Endothelial cell of umbilical vein (primary cell): ENCODE data around the gene RAB4A. TPM values are rescaled to one million over a fixed set of nuclear protein-coding genes. Genes with fewer than 3 reads are reported as not detected.

ENCODE experiments used
- BruUV-seq: library from RNA; stranded (reverse); fragments of 400-500 nt; replicated peaks from 2 replicates; lab custom pipeline; 2021; lab: Mats Ljungman, UMichigan
- CTCF ChIA-PET: fragments of 300-600, 350-600 bp; sonication (Branson Sonifier 250); formaldehyde crosslinking; loops from one replicate; lab custom pipeline; 2021; ENCODE audit warnings: antibody characterized with exemption, inconsistent platforms; lab: Charles Lee
- POLR2A ChIA-PET: fragments of 300-600, 350-600 bp; sonication (Branson Sonifier 250); formaldehyde crosslinking; loops from one replicate; lab custom pipeline; 2021; ENCODE audit warnings: antibody characterized with exemption, inconsistent platforms; lab: Charles Lee
- DNase-seq: peaks from one replicate; pipeline ENCODE4 v3.0.0-alpha.2; 2011; ENCODE audit warnings: low read depth, low spot score
- FAIRE-seq: peaks from 2 replicates; lab custom pipeline; 2011; peaks lifted over from hg19 to GRCh38; lab: Jason Lieb, UNC
- H2AFZ ChIP-seq: 2 replicates; pipeline ENCODE4 v1.6.0; 2012; ENCODE audit warnings: low read depth, low read length, control low read depth, inconsistent platforms
- H3K27ac ChIP-seq: 2 replicates; pipeline ENCODE4 v1.5.1; 2011; ENCODE audit warnings: low read depth, mild to moderate bottlenecking, control low read depth, low read length, moderate library complexity; ENCODE audit not compliant: insufficient read depth
- H3K27me3 ChIP-seq, 2 experiments: 2 replicates each; pipeline versions ENCODE4 v1.6.0 to v1.6.1; 2011; ENCODE audit warnings: low read length in 2 of 2, mixed read lengths in 1 of 2; ENCODE audit not compliant: control insufficient read depth in 2 of 2, insufficient read depth in 2 of 2
- H3K36me3 ChIP-seq, 2 experiments: 2 replicates in 1 of 2; 3 replicates in 1 of 2; pipeline ENCODE4 v1.5.1; 2011; ENCODE audit warnings: low read length in 2 of 2, mild to moderate bottlenecking in 1 of 2, moderate library complexity in 1 of 2; ENCODE audit not compliant: control insufficient read depth in 2 of 2, insufficient read depth in 2 of 2; ENCODE audit errors: extremely low read depth in 1 of 2
- H3K4me1 ChIP-seq: 3 replicates; pipeline ENCODE4 v1.5.1; 2011; ENCODE audit warnings: mild to moderate bottlenecking, low read length; ENCODE audit not compliant: control insufficient read depth, insufficient read depth; ENCODE audit errors: extremely low read depth
- H3K4me2 ChIP-seq: 2 replicates; pipeline ENCODE4 v1.6.1; 2011; ENCODE audit warnings: low read length, control low read depth, mixed read lengths; ENCODE audit not compliant: insufficient read depth
- H3K4me3 ChIP-seq, 3 experiments: fragments of 200-600 bp in 1 of 3; sonication (generic), shearing (Covaris generic) in 1 of 3; replicated peaks in 1 of 3; 2 replicates each; pipeline ENCODE4 v1.5.1; 2011 to 2016; ENCODE audit warnings: control low read depth in 3 of 3, low read length in 3 of 3, mild to moderate bottlenecking in 2 of 3, inconsistent platforms in 1 of 3, low read depth in 1 of 3, moderate library complexity in 1 of 3; ENCODE audit not compliant: insufficient read depth in 1 of 3
- H3K79me2 ChIP-seq: 2 replicates; pipeline ENCODE4 v1.6.0; 2012; ENCODE audit warnings: low read length, inconsistent platforms; ENCODE audit not compliant: control insufficient read depth, insufficient read depth
- H3K9ac ChIP-seq: replicated peaks from 2 replicates; pipeline ENCODE3; 2011; ENCODE audit warnings: low read length, control low read depth; ENCODE audit not compliant: insufficient read depth; ENCODE audit errors: extremely low read depth
- H3K9me1 ChIP-seq: replicated peaks from 3 replicates; pipeline ENCODE4 v1.6.0; 2011; ENCODE audit warnings: mild to moderate bottlenecking, low read length; ENCODE audit not compliant: control insufficient read depth, insufficient read depth; ENCODE audit errors: extremely low read depth
- H3K9me3 ChIP-seq: replicated peaks from 2 replicates; pipeline ENCODE4 v1.5.1; 2012; ENCODE audit warnings: low read length, inconsistent platforms; ENCODE audit not compliant: control insufficient read depth, insufficient read depth
- H4K20me1 ChIP-seq: replicated peaks from 2 replicates; pipeline ENCODE3; 2011; ENCODE audit warnings: mild to moderate bottlenecking, low read length; ENCODE audit not compliant: control insufficient read depth, insufficient read depth; ENCODE audit errors: extremely low read depth
- CTCF ChIP-seq, 2 donors: IDR thresholded peaks; 1 replicate in 1 of 2; 2 replicates in 1 of 2; pipeline ENCODE4 v1.5.1; 2011; ENCODE audit warnings: low read length in 2 of 2, mild to moderate bottlenecking in 2 of 2, moderate library complexity in 2 of 2, control low read depth in 1 of 2, inconsistent platforms in 1 of 2, low read depth in 1 of 2; ENCODE audit not compliant: insufficient read depth in 1 of 2; ENCODE audit errors: extremely low read depth in 1 of 2
- EZH2 ChIP-seq: IDR thresholded peaks from 2 replicates; pipeline ENCODE4 v1.6.1; 2012; ENCODE audit warnings: borderline replicate concordance, low read depth, mild to moderate bottlenecking, moderate library complexity, low read length, inconsistent platforms; ENCODE audit not compliant: severe bottlenecking
- FOS ChIP-seq: IDR thresholded peaks from 2 replicates; pipeline ENCODE4 v1.6.1; 2011; ENCODE audit warnings: mild to moderate bottlenecking, low read length, moderate library complexity, borderline replicate concordance; ENCODE audit not compliant: insufficient read depth
- GATA2 ChIP-seq: IDR thresholded peaks from 2 replicates; pipeline ENCODE4 v1.7.0; 2011; ENCODE audit warnings: low read depth, mild to moderate bottlenecking, moderate library complexity, mixed read lengths, low read length; ENCODE audit not compliant: insufficient read length, insufficient read depth
- JUN ChIP-seq: IDR thresholded peaks from 2 replicates; pipeline ENCODE4 v1.6.1; 2011; ENCODE audit warnings: borderline replicate concordance, low read depth; ENCODE audit not compliant: insufficient read length, insufficient read depth
- MAX ChIP-seq: IDR thresholded peaks from 2 replicates; pipeline ENCODE4 v1.6.1; 2011; ENCODE audit not compliant: insufficient read depth, insufficient read length
- MYC ChIP-seq: IDR thresholded peaks from one replicate; pipeline ENCODE4 v1.6.1; 2011; ENCODE audit warnings: mild to moderate bottlenecking, low read depth, low read length
- POLR2A ChIP-seq: IDR thresholded peaks from 2 replicates; pipeline ENCODE4 v1.6.1; 2012; ENCODE audit warnings: low read depth, mild to moderate bottlenecking, control low read depth, low read length
- POLR2AphosphoS5 ChIP-seq: IDR thresholded peaks from 2 replicates; pipeline ENCODE4 v1.6.1; 2012; ENCODE audit warnings: low read depth, mild to moderate bottlenecking, control low read depth, low read length, moderate library complexity; ENCODE audit not compliant: insufficient read depth
- dilution Hi-C: fragments of 300-500 bp; cut with MboI; formaldehyde crosslinking; loops from one replicate; pipeline ENCODE4 v1.15.0; 2019; ENCODE audit warnings: low sequenced_read_pairs; ENCODE audit not compliant: extremely low pct_ligation_motif_present
- intact Hi-C: fragments of 100-400 bp; cut with micrococcal nuclease; formaldehyde crosslinking; loops from one replicate; pipeline ENCODE4 v1.10.0; 2022
- polyA plus RNA-seq, 4 experiments: library from polyadenylated mRNA; depleted of rRNA in 3 of 4; stranded (reverse) in 3 of 4; unstranded in 1 of 4; fragments of >200 nt; gene quantifications; 2 replicates each; pipeline versions ENCODE4 v1.2.1 to v1.2.3, GENCODE V29; 2011 to 2012; ENCODE audit warnings: missing spikeins in 1 of 4
- total RNA-seq: library from RNA; stranded (reverse); gene quantifications from 2 replicates; pipeline ENCODE4 v1.2.3, GENCODE V29; 2021

RAB4A gene
- total and polyA plus RNA-seq, 2 donors (not counting 3 experiments of a cell fraction or from before 2014, with no cell fraction given): 14.8 to 52.9 TPM

GRCh38 chr1:229340496-229340895, 69.6 kb downstream of the RAB4A start:
- BruUV-seq: no TSS peak
- intact Hi-C loops: loop anchor here (5.0 kb wide), 2 partner anchors 92 to 217 kb away; partner anchors contain the start of genes ABCB10 and ACTA1
- no peaks in the 10 kb centered on the region for H3K36me3 ChIP-seq
- H4K20me1 ChIP-seq: no peaks in the 10 kb centered on the region
- DNase-seq: no peak
- no peak overlapping the region for H3K4me2 ChIP-seq
- H3K4me1 ChIP-seq: peaks cover 11% of the 10 kb centered on the region
- H3K27ac ChIP-seq: no peak overlapping the region
- no peaks in the 10 kb centered on the region for H3K27me3 ChIP-seq
- CTCF ChIA-PET: interaction anchor here (1.1 kb wide), 1 partner anchor 69 kb away, joined by 3 read pairs; no protein-coding TSS in a partner anchor
- dilution Hi-C loops: no loop called here
- H2AFZ ChIP-seq: no peak overlapping the region
- no peak for TF ChIP-seq JUN
- no peak for TF ChIP-seq POLR2AphosphoS5
- TF ChIP-seq EZH2: no peak
- no peak for TF ChIP-seq FOS
- no peak for TF ChIP-seq MAX
- no peak for TF ChIP-seq POLR2A
- no peak for TF ChIP-seq MYC
- no peak for TF ChIP-seq GATA2
- no peak for TF ChIP-seq CTCF (IDR thresholded peaks at IDR 0.05; ENCODE audit: extremely low read depth in 1 of 2, insufficient read depth in 1 of 2, low read depth in 1 of 2, low read length in 2 of 2)
- POLR2A ChIA-PET: no interaction called here
- H3K4me3 ChIP-seq: no peak overlapping the region
- no peak for FAIRE-seq
- peaks cover 13% of the 10 kb centered on the region for H3K79me2 ChIP-seq
- no peaks in the 10 kb centered on the region for H3K9me3 ChIP-seq
- no peaks in the 10 kb centered on the region for H3K9me1 ChIP-seq
- no peak overlapping the region for H3K9ac ChIP-seq
